Measurements from ENCODE around the gene RBM24. TPM values are rescaled to one million over a fixed set of nuclear protein-coding genes. Genes with fewer than 3 reads are reported as not detected.

Gene RBM24
- total RNA-seq, 6 experiments from 2014 or later, result 0.16 to 1.9 (median 0.60) TPM; not detected in 1

- intact Hi-C loops (cut with DNase I), result no loop called here
- TF ChIP-seq POLR2A (IDR thresholded peaks at IDR 0.05) (no peak), CTCF (IDR thresholded peaks at IDR 0.05) (no peak)
- H3K4me3 ChIP-seq, result peak overlapping the region; percentile 57 to 64 (median 58)
- DNase-seq, result peak in 2 of 3 donors; percentile 19 to 45
- H3K4me1 ChIP-seq, result no peaks in the 10 kb centered on the region
- no peaks in the 10 kb centered on the region for H3K36me3 ChIP-seq
- no peaks in the 10 kb centered on the region for H3K9me3 ChIP-seq
- H3K27ac ChIP-seq, result no peak overlapping the region
- WGBS (ENCODE audit: insufficient coverage, low coverage, low lambda C conversion rate, missing lambda C conversion rate), result 3% methylated on average over 35 of the region's 77 CpGs
- peak; percentile 33 to 44 (median 36) for ATAC-seq
- H3K27me3 ChIP-seq, result no peaks in the 10 kb centered on the region
These were observed 628 bp downstream of the RBM24 start for GRCh38 chr6:17281497-17282481.

GRCh38 chr6:17283074-17283473 lies 1.9 kb downstream of the RBM24 start:
- 92% methylated on average over 3 of the region's 4 CpGs for WGBS (ENCODE audit: insufficient coverage, low coverage, low lambda C conversion rate, missing lambda C conversion rate)
- ATAC-seq (no peak), DNase-seq (no peak)
- no peak overlapping the region for H3K4me3 ChIP-seq
- H3K27ac ChIP-seq, result no peak overlapping the region
- no peaks in the 10 kb centered on the region for H3K4me1 ChIP-seq
- H3K9me3 ChIP-seq, result no peaks in the 10 kb centered on the region
- H3K27me3 ChIP-seq, result no peaks in the 10 kb centered on the region
- no peak for TF ChIP-seq POLR2A (IDR thresholded peaks at IDR 0.05)
- no peak for TF ChIP-seq CTCF (IDR thresholded peaks at IDR 0.05)
- no peaks in the 10 kb centered on the region for H3K36me3 ChIP-seq
- intact Hi-C loops (cut with DNase I), result no loop called here

- no peak overlapping the region for H3K4me3 ChIP-seq
- ATAC-seq (no peak), DNase-seq (no peak)
- no peaks in the 10 kb centered on the region for H3K9me3 ChIP-seq
- 56% methylated on average over 10 of the region's 13 CpGs for WGBS (ENCODE audit: insufficient coverage, low coverage, low lambda C conversion rate, missing lambda C conversion rate)
- H3K27ac ChIP-seq, result no peak overlapping the region
- no peaks in the 10 kb centered on the region for H3K4me1 ChIP-seq
- H3K27me3 ChIP-seq, result no peaks in the 10 kb centered on the region
- no peaks in the 10 kb centered on the region for H3K36me3 ChIP-seq
- TF ChIP-seq CTCF (IDR thresholded peaks at IDR 0.05) (no peak), POLR2A (IDR thresholded peaks at IDR 0.05) (no peak)
- intact Hi-C loops (cut with DNase I), result no loop called here
These were observed 8.5 kb downstream of the RBM24 start for GRCh38 chr6:17289630-17290061.

GRCh38 chr6:17291778-17292177 lies 10.6 kb downstream of the RBM24 start:
- Histone ChIP-seq H3K4me1 (no peaks in the 10 kb centered on the region), H3K27ac (no peak overlapping the region), H3K36me3 (no peaks in the 10 kb centered on the region), H3K9me3 (no peaks in the 10 kb centered on the region), H3K4me3 (no peak overlapping the region), H3K27me3 (no peaks in the 10 kb centered on the region)
- DNase-seq (no peak), ATAC-seq (no peak)
- TF ChIP-seq CTCF (IDR thresholded peaks at IDR 0.05), result no peak
- TF ChIP-seq POLR2A (IDR thresholded peaks at IDR 0.05), result no peak
- intact Hi-C loops (cut with DNase I), result no loop called here
- 88% methylated on average over 17 of the region's 17 CpGs for WGBS (ENCODE audit: insufficient coverage, low coverage, low lambda C conversion rate, missing lambda C conversion rate)
